Peyer's patch (tissue), 4 donors: ENCODE measurements around the gene SERPINH1.

Experiments
- CTCF ChIP-seq, 6 experiments: fragments of 450-650 bp in 4 of 6; fragments of 200-600 bp in 2 of 6; sonication (generic) in 1 of 6; IDR thresholded peaks; one replicate each; pipeline ENCODE4 v1.5.1; 2017 to 2019; ENCODE audit warnings: antibody characterized with exemption in 6 of 6, mild to moderate bottlenecking in 3 of 6, moderate library complexity in 1 of 6
- POLR2A ChIP-seq, 2 donors: fragments of 450-650 bp; IDR thresholded peaks; one replicate each; pipeline ENCODE4 v1.5.1; 2017; ENCODE audit warnings: antibody characterized with exemption in 2 of 2, mild to moderate bottlenecking in 2 of 2, moderate library complexity in 2 of 2

- no peak for TF ChIP-seq CTCF (IDR thresholded peaks at IDR 0.05)
- no peak for TF ChIP-seq POLR2A (IDR thresholded peaks at IDR 0.05)
These were observed 13.3 kb upstream of the SERPINH1 start for GRCh38 chr11:75548595-75549272.
